ENCODE measurements around the gene AFP.

AFP gene

DNA sequence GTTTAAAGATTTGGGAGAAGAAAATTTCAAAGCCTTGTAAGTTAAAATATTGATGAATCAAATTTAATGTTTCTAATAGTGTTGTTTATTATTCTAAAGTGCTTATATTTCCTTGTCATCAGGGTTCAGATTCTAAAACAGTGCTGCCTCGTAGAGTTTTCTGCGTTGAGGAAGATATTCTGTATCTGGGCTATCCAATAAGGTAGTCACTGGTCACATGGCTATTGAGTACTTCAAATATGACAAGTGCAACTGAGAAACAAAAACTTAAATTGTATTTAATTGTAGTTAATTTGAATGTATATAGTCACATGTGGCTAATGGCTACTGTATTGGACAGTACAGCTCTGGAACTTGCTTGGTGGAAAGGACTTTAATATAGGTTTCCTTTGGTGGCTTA, 30.9 kb upstream of the AFP start:
- H3K4me1 ChIP-seq (ENCODE audit: control insufficient read depth, insufficient read depth, low read length): peaks cover 17% of the 10 kb centered on the region
- H3K27ac ChIP-seq (ENCODE audit: low read depth, low read length): no peak overlapping the region
- H3K9me3 ChIP-seq (ENCODE audit: control insufficient read depth, insufficient read depth, low read length): no peaks in the 10 kb centered on the region

DNA sequence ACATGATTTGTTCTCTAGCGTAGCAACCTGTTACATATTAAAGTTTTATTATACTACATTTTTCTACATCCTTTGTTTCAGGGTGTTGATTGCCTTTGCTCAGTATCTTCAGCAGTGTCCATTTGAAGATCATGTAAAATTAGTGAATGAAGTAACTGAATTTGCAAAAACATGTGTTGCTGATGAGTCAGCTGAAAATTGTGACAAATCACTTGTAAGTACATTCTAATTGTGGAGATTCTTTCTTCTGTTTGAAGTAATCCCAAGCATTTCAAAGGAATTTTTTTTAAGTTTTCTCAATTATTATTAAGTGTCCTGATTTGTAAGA, 29.5 kb upstream of the AFP start:
- Histone ChIP-seq H3K4me3 (ENCODE audit: low read depth, low read length) (no peak overlapping the region), H3K4me1 (ENCODE audit: control insufficient read depth, insufficient read depth, low read length) (peaks cover 11% of the 10 kb centered on the region), H3K27me3 (ENCODE audit: control insufficient read depth, insufficient read depth, low read length) (no peaks in the 10 kb centered on the region), H3K27ac (ENCODE audit: low read depth, low read length) (no peak overlapping the region), H3K9ac (ENCODE audit: low read depth, low read length) (no peak overlapping the region), H3K9me3 (ENCODE audit: control insufficient read depth, insufficient read depth, low read length) (no peaks in the 10 kb centered on the region), H3K36me3 (ENCODE audit: control insufficient read depth, insufficient read depth, low read length) (no peaks in the 10 kb centered on the region)

More for the DNA sequence above, 30.9 kb upstream of the AFP start:
- no peaks in the 10 kb centered on the region for H3K36me3 ChIP-seq (ENCODE audit: control insufficient read depth, insufficient read depth, low read length)
- H3K4me3 ChIP-seq (ENCODE audit: low read depth, low read length): no peak overlapping the region
- H3K27me3 ChIP-seq (ENCODE audit: control insufficient read depth, insufficient read depth, low read length): no peaks in the 10 kb centered on the region
- H3K9ac ChIP-seq (ENCODE audit: low read depth, low read length): no peak overlapping the region

DNA sequence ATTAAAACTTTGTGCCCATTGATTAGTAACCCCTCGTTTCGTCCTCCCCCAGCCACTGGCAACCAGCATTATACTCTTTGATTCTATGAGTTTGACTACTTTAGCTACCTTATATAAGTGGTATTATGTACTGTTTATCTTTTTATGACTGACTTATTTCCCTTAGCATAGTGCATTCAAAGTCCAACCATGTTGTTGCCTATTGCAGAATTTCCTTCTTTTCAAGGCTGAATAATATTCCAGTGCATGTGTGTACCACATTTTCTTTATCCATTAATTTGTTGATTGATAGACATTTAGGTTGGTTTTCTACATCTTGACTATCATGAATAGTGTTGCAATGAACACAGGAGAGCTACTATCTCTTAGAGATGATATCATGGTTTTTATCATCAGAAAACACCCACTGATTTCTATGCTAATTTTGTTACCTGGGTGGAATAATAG, 28.8 kb upstream of the AFP start:
- Histone ChIP-seq H3K4me3 (ENCODE audit: low read depth, low read length) (no peak overlapping the region), H3K27me3 (ENCODE audit: control insufficient read depth, insufficient read depth, low read length) (no peaks in the 10 kb centered on the region), H3K9ac (ENCODE audit: low read depth, low read length) (no peak overlapping the region), H3K9me3 (ENCODE audit: control insufficient read depth, insufficient read depth, low read length) (no peaks in the 10 kb centered on the region), H3K4me1 (ENCODE audit: control insufficient read depth, insufficient read depth, low read length) (peaks cover 11% of the 10 kb centered on the region), H3K27ac (ENCODE audit: low read depth, low read length) (no peak overlapping the region), H3K36me3 (ENCODE audit: control insufficient read depth, insufficient read depth, low read length) (no peaks in the 10 kb centered on the region)

DNA sequence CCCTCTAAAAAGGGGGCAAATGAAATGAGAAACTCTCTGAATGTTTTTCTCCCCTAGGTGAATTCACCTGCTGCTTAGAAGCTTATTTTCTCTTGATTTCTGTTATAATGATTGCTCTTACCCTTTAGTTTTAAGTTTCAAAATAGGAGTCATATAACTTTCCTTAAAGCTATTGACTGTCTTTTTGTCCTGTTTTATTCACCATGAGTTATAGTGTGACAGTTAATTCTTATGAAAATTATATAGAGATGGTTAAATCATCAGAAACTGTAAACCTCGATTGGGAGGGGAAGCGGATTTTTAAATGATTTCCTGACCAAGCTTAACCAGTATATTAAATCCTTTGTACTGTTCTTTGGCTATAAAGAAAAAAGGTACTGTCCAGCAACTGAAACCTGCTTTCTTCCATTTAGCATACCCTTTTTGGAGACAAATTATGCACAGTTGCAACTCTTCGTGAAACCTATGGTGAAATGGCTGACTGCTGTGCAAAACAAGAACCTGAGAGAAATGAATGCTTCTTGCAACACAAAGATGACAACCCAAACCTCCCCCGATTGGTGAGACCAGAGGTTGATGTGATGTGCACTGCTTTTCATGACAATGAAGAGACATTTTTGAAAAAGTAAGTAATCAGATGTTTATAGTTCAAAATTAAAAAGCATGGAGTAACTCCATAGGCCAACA, 27.7 kb upstream of the AFP start:
- H3K4me3 ChIP-seq (ENCODE audit: low read depth, low read length): no peak overlapping the region
- H3K36me3 ChIP-seq (ENCODE audit: control insufficient read depth, insufficient read depth, low read length): no peaks in the 10 kb centered on the region
- no peak overlapping the region for H3K27ac ChIP-seq (ENCODE audit: low read depth, low read length)
- peaks cover 11% of the 10 kb centered on the region for H3K4me1 ChIP-seq (ENCODE audit: control insufficient read depth, insufficient read depth, low read length)
- no peaks in the 10 kb centered on the region for H3K9me3 ChIP-seq (ENCODE audit: control insufficient read depth, insufficient read depth, low read length)
- no peaks in the 10 kb centered on the region for H3K27me3 ChIP-seq (ENCODE audit: control insufficient read depth, insufficient read depth, low read length)
- H3K9ac ChIP-seq (ENCODE audit: low read depth, low read length): no peak overlapping the region

DNA sequence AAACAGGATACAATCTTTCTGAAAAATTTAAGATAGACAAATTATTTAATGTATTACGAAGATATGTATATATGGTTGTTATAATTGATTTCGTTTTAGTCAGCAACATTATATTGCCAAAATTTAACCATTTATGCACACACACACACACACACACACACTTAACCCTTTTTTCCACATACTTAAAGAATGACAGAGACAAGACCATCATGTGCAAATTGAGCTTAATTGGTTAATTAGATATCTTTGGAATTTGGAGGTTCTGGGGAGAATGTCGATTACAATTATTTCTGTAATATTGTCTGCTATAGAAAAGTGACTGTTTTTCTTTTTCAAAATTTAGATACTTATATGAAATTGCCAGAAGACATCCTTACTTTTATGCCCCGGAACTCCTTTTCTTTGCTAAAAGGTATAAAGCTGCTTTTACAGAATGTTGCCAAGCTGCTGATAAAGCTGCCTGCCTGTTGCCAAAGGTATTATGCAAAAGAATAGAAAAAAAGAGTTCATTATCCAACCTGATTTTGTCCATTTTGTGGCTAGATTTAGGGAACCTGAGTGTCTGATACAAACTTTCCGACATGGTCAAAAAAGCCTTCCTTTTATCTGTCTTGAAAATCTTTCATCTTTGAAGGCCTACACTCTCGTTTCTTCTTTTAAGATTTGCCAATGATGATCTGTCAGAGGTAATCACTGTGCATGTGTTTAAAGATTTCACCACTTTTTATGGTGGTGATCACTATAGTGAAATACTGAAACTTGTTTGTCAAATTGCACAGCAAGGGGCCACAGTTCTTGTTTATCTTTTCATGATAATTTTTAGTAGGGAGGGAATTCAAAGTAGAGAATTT, 26.8 kb upstream of the AFP start:
- no peak overlapping the region for H3K27ac ChIP-seq (ENCODE audit: low read depth, low read length)
- no peaks in the 10 kb centered on the region for H3K27me3 ChIP-seq (ENCODE audit: control insufficient read depth, insufficient read depth, low read length)
- H3K4me3 ChIP-seq (ENCODE audit: low read depth, low read length): no peak overlapping the region
- no peaks in the 10 kb centered on the region for H3K36me3 ChIP-seq (ENCODE audit: control insufficient read depth, insufficient read depth, low read length)
- peaks cover 11% of the 10 kb centered on the region for H3K4me1 ChIP-seq (ENCODE audit: control insufficient read depth, insufficient read depth, low read length)
- no peaks in the 10 kb centered on the region for H3K9me3 ChIP-seq (ENCODE audit: control insufficient read depth, insufficient read depth, low read length)
- no peak overlapping the region for H3K9ac ChIP-seq (ENCODE audit: low read depth, low read length)

DNA sequence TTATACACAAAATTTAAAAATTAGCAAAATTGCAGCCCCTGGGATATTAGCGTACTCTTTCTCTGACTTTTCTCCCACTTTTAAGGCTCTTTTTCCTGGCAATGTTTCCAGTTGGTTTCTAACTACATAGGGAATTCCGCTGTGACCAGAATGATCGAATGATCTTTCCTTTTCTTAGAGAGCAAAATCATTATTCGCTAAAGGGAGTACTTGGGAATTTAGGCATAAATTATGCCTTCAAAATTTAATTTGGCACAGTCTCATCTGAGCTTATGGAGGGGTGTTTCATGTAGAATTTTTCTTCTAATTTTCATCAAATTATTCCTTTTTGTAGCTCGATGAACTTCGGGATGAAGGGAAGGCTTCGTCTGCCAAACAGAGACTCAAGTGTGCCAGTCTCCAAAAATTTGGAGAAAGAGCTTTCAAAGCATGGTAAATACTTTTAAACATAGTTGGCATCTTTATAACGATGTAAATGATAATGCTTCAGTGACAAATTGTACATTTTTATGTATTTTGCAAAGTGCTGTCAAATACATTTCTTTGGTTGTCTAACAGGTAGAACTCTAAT, 26.0 kb upstream of the AFP start:
- no peak overlapping the region for H3K27ac ChIP-seq (ENCODE audit: low read depth, low read length)
- no peaks in the 10 kb centered on the region for H3K36me3 ChIP-seq (ENCODE audit: control insufficient read depth, insufficient read depth, low read length)
- no peak overlapping the region for H3K9ac ChIP-seq (ENCODE audit: low read depth, low read length)

DNA sequence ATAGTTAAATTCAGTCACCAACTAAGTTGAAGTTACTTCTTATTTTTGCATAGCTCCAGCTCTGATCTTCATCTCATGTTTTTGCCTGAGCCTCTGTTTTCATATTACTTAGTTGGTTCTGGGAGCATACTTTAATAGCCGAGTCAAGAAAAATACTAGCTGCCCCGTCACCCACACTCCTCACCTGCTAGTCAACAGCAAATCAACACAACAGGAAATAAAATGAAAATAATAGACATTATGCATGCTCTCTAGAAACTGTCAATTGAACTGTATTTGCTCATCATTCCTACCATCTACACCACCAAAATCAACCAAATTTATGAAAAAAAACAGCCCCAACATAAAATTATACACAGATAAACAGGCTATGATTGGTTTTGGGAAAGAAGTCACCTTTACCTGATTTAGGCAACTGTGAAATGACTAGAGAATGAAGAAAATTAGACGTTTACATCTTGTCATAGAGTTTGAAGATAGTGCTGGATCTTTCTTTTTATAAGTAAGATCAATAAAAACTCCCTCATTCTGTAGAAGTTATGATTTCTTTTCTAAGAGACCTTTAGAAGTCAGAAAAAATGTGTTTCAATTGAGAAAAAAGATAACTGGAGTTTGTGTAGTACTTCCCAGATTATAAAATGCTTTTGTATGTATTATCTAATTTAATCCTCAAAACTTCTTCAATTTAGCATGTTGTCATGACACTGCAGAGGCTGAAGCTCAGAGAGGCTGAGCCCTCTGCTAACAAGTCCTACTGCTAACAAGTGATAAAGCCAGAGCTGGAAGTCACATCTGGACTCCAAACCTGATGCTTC, 24.9 kb upstream of the AFP start:
- Histone ChIP-seq H3K9me3 (ENCODE audit: control insufficient read depth, insufficient read depth, low read length) (no peaks in the 10 kb centered on the region), H3K36me3 (ENCODE audit: control insufficient read depth, insufficient read depth, low read length) (no peaks in the 10 kb centered on the region), H3K9ac (ENCODE audit: low read depth, low read length) (no peak overlapping the region), H3K27ac (ENCODE audit: low read depth, low read length) (no peak overlapping the region), H3K4me1 (ENCODE audit: control insufficient read depth, insufficient read depth, low read length) (peaks cover 16% of the 10 kb centered on the region), H3K4me3 (ENCODE audit: low read depth, low read length) (no peak overlapping the region), H3K27me3 (ENCODE audit: control insufficient read depth, insufficient read depth, low read length) (no peaks in the 10 kb centered on the region)

More for the DNA sequence above, 26.0 kb upstream of the AFP start:
- Histone ChIP-seq H3K9me3 (ENCODE audit: control insufficient read depth, insufficient read depth, low read length) (no peaks in the 10 kb centered on the region), H3K4me1 (ENCODE audit: control insufficient read depth, insufficient read depth, low read length) (peaks cover 11% of the 10 kb centered on the region), H3K27me3 (ENCODE audit: control insufficient read depth, insufficient read depth, low read length) (no peaks in the 10 kb centered on the region), H3K4me3 (ENCODE audit: low read depth, low read length) (no peak overlapping the region)

DNA sequence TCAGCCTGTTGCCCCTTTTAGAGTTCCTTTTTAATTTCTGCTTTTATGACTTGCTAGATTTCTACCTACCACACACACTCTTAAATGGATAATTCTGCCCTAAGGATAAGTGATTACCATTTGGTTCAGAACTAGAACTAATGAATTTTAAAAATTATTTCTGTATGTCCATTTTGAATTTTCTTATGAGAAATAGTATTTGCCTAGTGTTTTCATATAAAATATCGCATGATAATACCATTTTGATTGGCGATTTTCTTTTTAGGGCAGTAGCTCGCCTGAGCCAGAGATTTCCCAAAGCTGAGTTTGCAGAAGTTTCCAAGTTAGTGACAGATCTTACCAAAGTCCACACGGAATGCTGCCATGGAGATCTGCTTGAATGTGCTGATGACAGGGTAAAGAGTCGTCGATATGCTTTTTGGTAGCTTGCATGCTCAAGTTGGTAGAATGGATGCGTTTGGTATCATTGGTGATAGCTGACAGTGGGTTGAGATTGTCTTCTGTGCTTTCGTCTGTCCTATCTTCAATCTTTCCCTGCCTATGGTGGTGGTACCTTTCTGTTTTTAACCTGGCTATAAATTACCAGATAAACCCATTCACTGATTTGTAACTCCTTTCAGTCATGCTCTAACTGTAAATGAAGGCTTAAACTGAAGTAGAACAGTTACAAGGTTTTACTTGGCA, 24.1 kb upstream of the AFP start:
- peaks cover 16% of the 10 kb centered on the region for H3K4me1 ChIP-seq (ENCODE audit: control insufficient read depth, insufficient read depth, low read length)
- H3K4me3 ChIP-seq (ENCODE audit: low read depth, low read length): no peak overlapping the region
- H3K9me3 ChIP-seq (ENCODE audit: control insufficient read depth, insufficient read depth, low read length): no peaks in the 10 kb centered on the region
- H3K27me3 ChIP-seq (ENCODE audit: control insufficient read depth, insufficient read depth, low read length): no peaks in the 10 kb centered on the region
- no peak overlapping the region for H3K9ac ChIP-seq (ENCODE audit: low read depth, low read length)
- no peaks in the 10 kb centered on the region for H3K36me3 ChIP-seq (ENCODE audit: control insufficient read depth, insufficient read depth, low read length)
- no peak overlapping the region for H3K27ac ChIP-seq (ENCODE audit: low read depth, low read length)

DNA sequence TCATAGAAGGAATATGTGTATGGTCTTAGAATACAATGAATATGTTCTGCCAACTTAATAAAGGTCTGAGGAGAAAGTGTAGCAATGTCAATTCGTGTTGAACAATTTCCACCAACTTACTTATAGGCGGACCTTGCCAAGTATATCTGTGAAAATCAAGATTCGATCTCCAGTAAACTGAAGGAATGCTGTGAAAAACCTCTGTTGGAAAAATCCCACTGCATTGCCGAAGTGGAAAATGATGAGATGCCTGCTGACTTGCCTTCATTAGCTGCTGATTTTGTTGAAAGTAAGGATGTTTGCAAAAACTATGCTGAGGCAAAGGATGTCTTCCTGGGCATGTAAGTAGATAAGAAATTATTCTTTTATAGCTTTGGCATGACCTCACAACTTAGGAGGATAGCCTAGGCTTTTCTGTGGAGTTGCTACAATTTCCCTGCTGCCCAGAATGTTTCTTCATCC, 22.7 kb upstream of the AFP start:
- no peaks in the 10 kb centered on the region for H3K36me3 ChIP-seq (ENCODE audit: control insufficient read depth, insufficient read depth, low read length)
- H3K9me3 ChIP-seq (ENCODE audit: control insufficient read depth, insufficient read depth, low read length): no peaks in the 10 kb centered on the region
- H3K4me3 ChIP-seq (ENCODE audit: low read depth, low read length): no peak overlapping the region
- H3K4me1 ChIP-seq (ENCODE audit: control insufficient read depth, insufficient read depth, low read length): peaks cover 12% of the 10 kb centered on the region
- H3K27ac ChIP-seq (ENCODE audit: low read depth, low read length): no peak overlapping the region
- no peaks in the 10 kb centered on the region for H3K27me3 ChIP-seq (ENCODE audit: control insufficient read depth, insufficient read depth, low read length)
- H3K9ac ChIP-seq (ENCODE audit: low read depth, low read length): no peak overlapping the region

DNA sequence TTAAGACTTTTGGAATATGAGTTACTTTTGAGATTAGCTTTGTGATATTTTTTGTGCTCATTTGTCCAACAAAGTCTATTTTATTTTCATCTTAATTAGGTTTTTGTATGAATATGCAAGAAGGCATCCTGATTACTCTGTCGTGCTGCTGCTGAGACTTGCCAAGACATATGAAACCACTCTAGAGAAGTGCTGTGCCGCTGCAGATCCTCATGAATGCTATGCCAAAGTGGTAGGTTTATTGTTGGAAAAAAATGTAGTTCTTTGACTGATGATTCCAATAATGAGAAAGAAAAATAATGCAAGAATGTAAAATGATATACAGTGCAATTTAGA, 21.1 kb upstream of the AFP start:
- H3K27ac ChIP-seq (ENCODE audit: low read depth, low read length): no peak overlapping the region
- no peaks in the 10 kb centered on the region for H3K36me3 ChIP-seq (ENCODE audit: control insufficient read depth, insufficient read depth, low read length)
- H3K4me3 ChIP-seq (ENCODE audit: low read depth, low read length): no peak overlapping the region
- no peak overlapping the region for H3K9ac ChIP-seq (ENCODE audit: low read depth, low read length)
- no peaks in the 10 kb centered on the region for H3K27me3 ChIP-seq (ENCODE audit: control insufficient read depth, insufficient read depth, low read length)
- H3K9me3 ChIP-seq (ENCODE audit: control insufficient read depth, insufficient read depth, low read length): no peaks in the 10 kb centered on the region
- H3K4me1 ChIP-seq (ENCODE audit: control insufficient read depth, insufficient read depth, low read length): peaks cover 5% of the 10 kb centered on the region; the same call in 1 of the 2 replicates
